ENCODE results near the gene VAV2. TPM values are rescaled to one million over a fixed set of nuclear protein-coding genes. Genes with fewer than 3 reads are reported as not detected.
A peak's percentile ranks its signal among the peaks of the same experiment; 100 is the strongest.

VAV2 gene
- total RNA-seq, 3 donors from 2014 or later: 29.4 to 34.8 (median 34.5) TPM

GRCh38 chr9:133997584-133997983 is 5.5 kb upstream of the VAV2 start:
- intact Hi-C loops (cut with DNase I, micrococcal nuclease): loop anchor here in 1 of 2 donors (5.0 kb wide), 1 partner anchor 205 kb away; no protein-coding TSS in a partner anchor
- Histone ChIP-seq H3K36me3 (ENCODE audit: low read depth) (no peaks in the 10 kb centered on the region), H3K9me3 (no peaks in the 10 kb centered on the region), H3K4me1 (ENCODE audit: low read depth) (peaks cover 13% of the 10 kb centered on the region), H3K4me3 (no peak overlapping the region)
- TF ChIP-seq CTCF (IDR thresholded peaks at IDR 0.05): no peak
- no peak for ATAC-seq
- no peak for DNase-seq

GRCh38 chr9:133996531-133997520 is 4.7 kb upstream of the VAV2 start:
- peaks cover 13% of the 10 kb centered on the region for H3K4me1 ChIP-seq (ENCODE audit: low read depth)
- ATAC-seq (no peak), DNase-seq (no peak)
- H3K36me3 ChIP-seq (ENCODE audit: low read depth): no peaks in the 10 kb centered on the region
- intact Hi-C loops (cut with DNase I, micrococcal nuclease): loop anchor here in 1 of 2 donors (5.0 kb wide), 1 partner anchor 205 kb away; no protein-coding TSS in a partner anchor
- no peak overlapping the region for H3K4me3 ChIP-seq
- no peaks in the 10 kb centered on the region for H3K9me3 ChIP-seq
- no peak for TF ChIP-seq CTCF (IDR thresholded peaks at IDR 0.05)

- no peak for TF ChIP-seq CTCF (IDR thresholded peaks at IDR 0.05)
- no peak for DNase-seq
- ATAC-seq: no peak
- intact Hi-C loops (cut with DNase I, micrococcal nuclease): loop anchor here in 1 of 2 donors (5.0 kb wide), 1 partner anchor 203 kb away; no protein-coding TSS in a partner anchor
- H3K9me3 ChIP-seq: no peaks in the 10 kb centered on the region
- H3K4me3 ChIP-seq: no peak overlapping the region
- peaks cover 21% of the 10 kb centered on the region for H3K4me1 ChIP-seq (ENCODE audit: low read depth)
- H3K36me3 ChIP-seq (ENCODE audit: low read depth): no peaks in the 10 kb centered on the region
These were observed 3.1 kb upstream of the VAV2 start for GRCh38 chr9:133995012-133995896.

GRCh38 chr9:133994353-133995011 is 2.4 kb upstream of the VAV2 start:
- peak; percentile 58 for ATAC-seq
- intact Hi-C loops (cut with DNase I, micrococcal nuclease): loop anchor here (5.0 kb wide), 1 partner anchor 202 kb away; no protein-coding TSS in a partner anchor

More at GRCh38 chr9:133994353-133995011, 2.4 kb upstream of the VAV2 start:
- peak; percentile 96 for TF ChIP-seq CTCF (IDR thresholded peaks at IDR 0.05)
- no peaks in the 10 kb centered on the region for H3K9me3 ChIP-seq
- no peaks in the 10 kb centered on the region for H3K36me3 ChIP-seq (ENCODE audit: low read depth)
- peak; percentile 77 to 89 (median 88) for DNase-seq
- H3K4me1 ChIP-seq (ENCODE audit: low read depth): peaks cover 25% of the 10 kb centered on the region
- no peak overlapping the region for H3K4me3 ChIP-seq
